Nephron (organoid): ENCODE results near the gene CEACAM6.

ENCODE experiments used
- H3K27ac Mint-ChIP-seq, 3 experiments: 2 replicates each; pipeline ENCODE4 v1.8.0; 2020; ENCODE audit warnings: mixed read lengths in 3 of 3, mild to moderate bottlenecking in 2 of 3, moderate library complexity in 1 of 3
- H3K27me3 Mint-ChIP-seq: 2 replicates; pipeline ENCODE4 v1.8.0; 2021; ENCODE audit warnings: low read depth, mild to moderate bottlenecking, moderate library complexity, mixed read lengths
- H3K36me3 Mint-ChIP-seq: 2 replicates; pipeline ENCODE4 v1.8.0; 2020; ENCODE audit warnings: low read depth, mixed read lengths
- H3K4me1 Mint-ChIP-seq: 2 replicates; pipeline ENCODE4 v1.8.0; 2020; ENCODE audit warnings: mixed read lengths
- H3K4me3 Mint-ChIP-seq, 3 experiments: 2 replicates each; pipeline ENCODE4 v1.8.0; 2020; ENCODE audit warnings: mild to moderate bottlenecking in 3 of 3, mixed read lengths in 3 of 3, moderate library complexity in 2 of 3
- H3K9me3 Mint-ChIP-seq: 2 replicates; pipeline ENCODE4 v1.8.0; 2020; ENCODE audit warnings: mixed read lengths
- CTCF ChIP-seq, 3 experiments: fragments of 200-600 bp; sonication (generic); IDR thresholded peaks; one replicate each; pipeline ENCODE4 v1.5.0; 2021; ENCODE audit warnings: antibody characterized with exemption in 3 of 3; ENCODE audit not compliant: unreplicated experiment in 3 of 3

CEACAM6 gene

GRCh38 chr19:41804336-41804735, 49.0 kb downstream of the CEACAM6 start:
- H3K4me1 Mint-ChIP-seq = no peaks in the 10 kb centered on the region
- no peaks in the 10 kb centered on the region for H3K36me3 Mint-ChIP-seq
- H3K4me3 Mint-ChIP-seq = no peak overlapping the region
- H3K9me3 Mint-ChIP-seq = no peaks in the 10 kb centered on the region
- H3K27ac Mint-ChIP-seq = no peak overlapping the region
- TF ChIP-seq CTCF (IDR thresholded peaks at IDR 0.05; ENCODE audit: unreplicated experiment in 3 of 3) = no peak
- H3K27me3 Mint-ChIP-seq = peaks cover 23% of the 10 kb centered on the region

- no peak overlapping the region for H3K27ac Mint-ChIP-seq
- peaks cover 15% of the 10 kb centered on the region for H3K27me3 Mint-ChIP-seq
- H3K36me3 Mint-ChIP-seq = no peaks in the 10 kb centered on the region
- no peak for TF ChIP-seq CTCF (IDR thresholded peaks at IDR 0.05; ENCODE audit: unreplicated experiment in 3 of 3)
- H3K4me3 Mint-ChIP-seq = no peak overlapping the region
- H3K4me1 Mint-ChIP-seq = no peaks in the 10 kb centered on the region
- H3K9me3 Mint-ChIP-seq = no peaks in the 10 kb centered on the region
Measured at GRCh38 chr19:41807176-41807575, 51.8 kb downstream of the CEACAM6 start.

- Mint-ChIP-seq H3K36me3 (no peaks in the 10 kb centered on the region), H3K9me3 (no peaks in the 10 kb centered on the region), H3K27ac (no peak overlapping the region), H3K4me1 (no peaks in the 10 kb centered on the region), H3K27me3 (peaks cover 7% of the 10 kb centered on the region), H3K4me3 (no peak overlapping the region)
- no peak for TF ChIP-seq CTCF (IDR thresholded peaks at IDR 0.05; ENCODE audit: unreplicated experiment in 3 of 3)
Measured at GRCh38 chr19:41808663-41809566, 53.6 kb downstream of the CEACAM6 start.

GRCh38 chr19:41810301-41810700, 55.0 kb downstream of the CEACAM6 start:
- no peaks in the 10 kb centered on the region for H3K4me1 Mint-ChIP-seq
- no peaks in the 10 kb centered on the region for H3K9me3 Mint-ChIP-seq
- H3K36me3 Mint-ChIP-seq = no peaks in the 10 kb centered on the region
- TF ChIP-seq CTCF (IDR thresholded peaks at IDR 0.05; ENCODE audit: unreplicated experiment in 3 of 3) = no peak
- no peak overlapping the region for H3K4me3 Mint-ChIP-seq
- no peak overlapping the region for H3K27ac Mint-ChIP-seq
- peaks cover 7% of the 10 kb centered on the region for H3K27me3 Mint-ChIP-seq

GRCh38 chr19:41811036-41811435, 55.7 kb downstream of the CEACAM6 start:
- Mint-ChIP-seq H3K27me3 (peaks cover 2% of the 10 kb centered on the region), H3K4me1 (no peaks in the 10 kb centered on the region), H3K4me3 (no peak overlapping the region), H3K9me3 (no peaks in the 10 kb centered on the region), H3K27ac (no peak overlapping the region), H3K36me3 (no peaks in the 10 kb centered on the region)
- no peak for TF ChIP-seq CTCF (IDR thresholded peaks at IDR 0.05; ENCODE audit: unreplicated experiment in 3 of 3)

- H3K4me3 Mint-ChIP-seq = no peak overlapping the region
- H3K27ac Mint-ChIP-seq = no peak overlapping the region
- no peaks in the 10 kb centered on the region for H3K27me3 Mint-ChIP-seq
- no peak for TF ChIP-seq CTCF (IDR thresholded peaks at IDR 0.05; ENCODE audit: unreplicated experiment in 3 of 3)
- no peaks in the 10 kb centered on the region for H3K36me3 Mint-ChIP-seq
- no peaks in the 10 kb centered on the region for H3K4me1 Mint-ChIP-seq
- H3K9me3 Mint-ChIP-seq = no peaks in the 10 kb centered on the region
Measured at GRCh38 chr19:41811981-41812380, 56.7 kb downstream of the CEACAM6 start.
